ENCODE results near the gene HBS1L. TPM values are rescaled to one million over a fixed set of nuclear protein-coding genes. Genes with fewer than 3 reads are reported as not detected.

Gene HBS1L
- total RNA-seq, 2 experiments from 2014 or later, result 82.9 to 93.1 TPM

DNA sequence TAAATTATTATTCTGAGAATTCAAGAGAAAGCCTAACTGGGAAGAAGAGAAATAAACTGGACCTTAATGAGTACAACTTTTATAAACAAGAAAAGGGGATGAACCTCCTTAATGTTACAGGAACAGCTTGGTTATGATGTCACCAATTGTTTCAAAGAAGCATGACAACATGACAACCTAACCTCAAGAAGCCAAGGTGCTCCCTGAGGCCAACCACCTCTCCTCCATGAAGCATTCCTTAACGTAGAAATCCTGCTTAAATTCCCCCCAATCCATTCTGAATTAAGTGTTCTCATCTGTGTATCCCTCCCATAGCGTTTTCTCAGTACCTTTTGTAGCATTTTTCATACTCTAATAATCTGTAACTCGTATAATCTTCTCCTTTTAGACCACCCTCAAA, 1.7 kb downstream of the HBS1L start:
- no peaks in the 10 kb centered on the region for H3K9me3 ChIP-seq (ENCODE audit: low read length)

DNA sequence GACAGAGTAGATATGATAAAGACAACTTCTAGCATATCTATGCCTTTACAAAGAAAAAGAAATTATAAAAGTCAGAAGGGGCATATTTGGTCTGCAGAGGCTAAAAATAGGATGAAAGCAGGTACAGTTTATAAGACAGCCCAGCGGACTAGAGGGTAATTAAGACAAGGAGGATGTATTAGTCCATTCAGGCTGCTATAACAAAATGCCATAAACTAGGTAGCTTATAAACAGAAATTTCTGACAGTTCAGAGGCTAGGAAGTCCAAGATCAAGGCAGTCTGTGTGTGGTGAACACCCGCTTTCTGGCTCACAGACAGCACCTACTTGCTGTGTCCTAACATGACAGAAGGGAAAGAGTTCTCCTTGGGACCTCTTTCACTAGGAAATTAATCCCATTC, 5.7 kb downstream of the HBS1L start:
- Histone ChIP-seq H3K4me3 (ENCODE audit: low read depth, low read length, poor library complexity, severe bottlenecking) (no peak overlapping the region), H3K9me3 (ENCODE audit: low read length) (no peaks in the 10 kb centered on the region), H3K4me1 (ENCODE audit: insufficient read depth, low read length, poor library complexity, severe bottlenecking) (peaks cover 35% of the 10 kb centered on the region), H3K9me2 (ENCODE audit: insufficient read depth, low read length) (no peaks in the 10 kb centered on the region), H3K79me2 (ENCODE audit: insufficient read depth, low read depth, low read length) (peaks cover 93% of the 10 kb centered on the region), H3K27ac (ENCODE audit: low read depth, low read length, poor library complexity, severe bottlenecking) (no peak overlapping the region), H4K20me1 (ENCODE audit: insufficient read depth, low read length) (peaks cover 24% of the 10 kb centered on the region), H3K36me3 (ENCODE audit: insufficient read depth, low read length) (peaks cover 73% of the 10 kb centered on the region), H3K4me2 (ENCODE audit: low read length) (no peak overlapping the region), H2AFZ (ENCODE audit: low read length) (no peak overlapping the region)
- ChIA-PET POLR2A (interaction anchor here (1.3 to 2.7 kb wide), 3 partner anchors 8 to 27 kb away, joined by 3 to 8 read pairs (median 5); no protein-coding TSS in a partner anchor), CTCF (ENCODE audit: unreplicated experiment) (no interaction called here)
- BruUV-seq (replicated peaks), result no TSS peak
- TF ChIP-seq, protein P1, sequence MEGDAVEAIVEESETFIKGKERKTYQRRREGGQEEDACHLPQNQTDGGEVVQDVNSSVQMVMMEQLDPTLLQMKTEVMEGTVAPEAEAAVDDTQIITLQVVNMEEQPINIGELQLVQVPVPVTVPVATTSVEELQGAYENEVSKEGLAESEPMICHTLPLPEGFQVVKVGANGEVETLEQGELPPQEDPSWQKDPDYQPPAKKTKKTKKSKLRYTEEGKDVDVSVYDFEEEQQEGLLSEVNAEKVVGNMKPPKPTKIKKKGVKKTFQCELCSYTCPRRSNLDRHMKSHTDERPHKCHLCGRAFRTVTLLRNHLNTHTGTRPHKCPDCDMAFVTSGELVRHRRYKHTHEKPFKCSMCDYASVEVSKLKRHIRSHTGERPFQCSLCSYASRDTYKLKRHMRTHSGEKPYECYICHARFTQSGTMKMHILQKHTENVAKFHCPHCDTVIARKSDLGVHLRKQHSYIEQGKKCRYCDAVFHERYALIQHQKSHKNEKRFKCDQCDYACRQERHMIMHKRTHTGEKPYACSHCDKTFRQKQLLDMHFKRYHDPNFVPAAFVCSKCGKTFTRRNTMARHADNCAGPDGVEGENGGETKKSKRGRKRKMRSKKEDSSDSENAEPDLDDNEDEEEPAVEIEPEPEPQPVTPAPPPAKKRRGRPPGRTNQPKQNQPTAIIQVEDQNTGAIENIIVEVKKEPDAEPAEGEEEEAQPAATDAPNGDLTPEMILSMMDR (conservative IDR thresholded peaks at IDR 0.05; ENCODE audit: low read length), result no peak
- no peak for TF ChIP-seq EZH2phosphoT487 (IDR thresholded peaks at IDR 0.05; ENCODE audit: borderline replicate concordance, low read depth, low read length)
- DNase-seq (ENCODE audit: low spot score), result no peak
- intact Hi-C loops (cut with micrococcal nuclease; ENCODE audit: unreplicated experiment), result no loop called here

More for the DNA sequence above, 1.7 kb downstream of the HBS1L start:
- Histone ChIP-seq H3K27ac (ENCODE audit: low read depth, low read length, poor library complexity, severe bottlenecking) (no peak overlapping the region), H3K36me3 (ENCODE audit: insufficient read depth, low read length) (peaks cover 44% of the 10 kb centered on the region), H3K4me2 (ENCODE audit: low read length) (peak overlapping the region; percentile 93), H3K9me2 (ENCODE audit: insufficient read depth, low read length) (no peaks in the 10 kb centered on the region), H2AFZ (ENCODE audit: low read length) (no peak overlapping the region), H3K4me3 (ENCODE audit: low read depth, low read length, poor library complexity, severe bottlenecking) (peak overlapping the region; percentile 93), H3K79me2 (ENCODE audit: insufficient read depth, low read depth, low read length) (peaks cover 60% of the 10 kb centered on the region), H3K4me1 (ENCODE audit: insufficient read depth, low read length, poor library complexity, severe bottlenecking) (peaks cover 26% of the 10 kb centered on the region), H4K20me1 (ENCODE audit: insufficient read depth, low read length) (peaks cover 18% of the 10 kb centered on the region)
- ChIA-PET POLR2A (interaction anchor here (0.9 to 2.4 kb wide), 2 partner anchors 9 to 12 kb away, joined by 3 to 11 read pairs; no protein-coding TSS in a partner anchor), CTCF (ENCODE audit: unreplicated experiment) (no interaction called here)
- no TSS peak for BruUV-seq (replicated peaks)
- no peak for DNase-seq (ENCODE audit: low spot score)
- intact Hi-C loops (cut with micrococcal nuclease; ENCODE audit: unreplicated experiment), result loop anchor here (5.0 kb wide), 2 partner anchors 444 to 1194 kb away; partner anchors contain the start of gene AHI1
- no peak for TF ChIP-seq EZH2phosphoT487 (IDR thresholded peaks at IDR 0.05; ENCODE audit: borderline replicate concordance, low read depth, low read length)
- TF ChIP-seq, protein P1 (conservative IDR thresholded peaks at IDR 0.05; ENCODE audit: low read length), result no peak

DNA sequence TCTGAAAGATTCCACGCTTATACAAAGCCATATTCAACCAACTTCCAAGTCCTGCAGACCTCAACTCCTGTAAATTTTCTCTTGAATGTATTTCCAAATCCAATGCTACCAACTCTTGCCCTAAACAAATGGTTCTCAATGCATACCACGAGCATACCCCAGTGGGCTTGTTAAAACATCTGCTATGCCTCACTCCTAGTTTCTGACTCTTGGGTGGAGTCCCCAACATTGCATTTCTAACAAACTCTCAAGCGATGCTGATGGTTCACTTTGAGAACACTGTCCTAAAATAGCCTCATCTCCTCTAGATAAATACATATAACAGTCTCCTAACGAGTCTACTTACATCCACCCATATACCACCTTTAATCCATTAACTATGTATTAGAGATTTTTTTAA, 7.3 kb downstream of the HBS1L start:
- H3K4me3 ChIP-seq (ENCODE audit: low read depth, low read length, poor library complexity, severe bottlenecking), result no peak overlapping the region
- H2AFZ ChIP-seq (ENCODE audit: low read length), result no peak overlapping the region
- no peak overlapping the region for H3K27ac ChIP-seq (ENCODE audit: low read depth, low read length, poor library complexity, severe bottlenecking)
- no peak overlapping the region for H3K4me2 ChIP-seq (ENCODE audit: low read length)
- DNase-seq (ENCODE audit: low spot score), result no peak
- BruUV-seq (replicated peaks), result no TSS peak
- H3K9me2 ChIP-seq (ENCODE audit: insufficient read depth, low read length), result no peaks in the 10 kb centered on the region
- peaks cover 81% of the 10 kb centered on the region for H3K36me3 ChIP-seq (ENCODE audit: insufficient read depth, low read length)
- H3K79me2 ChIP-seq (ENCODE audit: insufficient read depth, low read depth, low read length), result peaks cover 93% of the 10 kb centered on the region
- peaks cover 21% of the 10 kb centered on the region for H4K20me1 ChIP-seq (ENCODE audit: insufficient read depth, low read length)
- intact Hi-C loops (cut with micrococcal nuclease; ENCODE audit: unreplicated experiment), result no loop called here
- no peaks in the 10 kb centered on the region for H3K9me3 ChIP-seq (ENCODE audit: low read length)
- peaks cover 24% of the 10 kb centered on the region for H3K4me1 ChIP-seq (ENCODE audit: insufficient read depth, low read length, poor library complexity, severe bottlenecking)
- TF ChIP-seq EZH2phosphoT487 (IDR thresholded peaks at IDR 0.05; ENCODE audit: borderline replicate concordance, low read depth, low read length), result no peak
- TF ChIP-seq, protein P1 (conservative IDR thresholded peaks at IDR 0.05; ENCODE audit: low read length), result no peak
- ChIA-PET POLR2A (interaction anchor here (0.5 to 2.1 kb wide), 5 partner anchors 8 to 836 kb away, joined by 3 to 11 read pairs (median 4); partner anchors contain the start of gene HBS1L), CTCF (ENCODE audit: unreplicated experiment) (no interaction called here)
